GM18505 (cell line): Measurements from ENCODE around the gene LRP1B.

Source experiments
- ATAC-seq: cut with Tn5 transposase; IDR thresholded peaks from one replicate; pipeline ENCODE4 v1.9.1; 2021; ENCODE audit not compliant: unreplicated experiment
- POLR2A ChIP-seq: IDR thresholded peaks from 4 replicates; pipeline ENCODE4 v1.6.1; 2011; ENCODE audit warnings: borderline replicate concordance; ENCODE audit not compliant: insufficient read depth, insufficient read length; ENCODE audit errors: extremely low read depth

The LRP1B gene

DNA sequence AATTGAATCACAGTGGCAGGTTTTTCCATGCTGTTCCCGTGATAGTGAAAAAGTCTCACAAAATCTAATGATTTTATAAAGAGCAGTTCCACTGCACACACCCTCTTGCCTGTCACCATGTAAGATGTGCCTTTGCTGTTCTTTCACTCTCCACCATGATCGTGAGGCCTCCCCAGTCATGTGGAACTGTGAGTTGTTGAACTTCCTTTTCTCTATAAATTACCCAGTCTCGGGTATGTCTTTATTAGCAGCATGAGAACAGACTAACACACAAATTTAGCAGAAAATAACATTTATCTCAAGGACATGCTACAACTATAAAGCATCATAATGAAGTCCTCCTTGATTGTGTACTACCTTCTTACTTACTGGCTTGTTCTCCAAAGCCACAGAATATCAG is 1526.0 kb downstream of the LRP1B start:
- peak; percentile 89 for ATAC-seq
- TF ChIP-seq POLR2A: no peak

DNA sequence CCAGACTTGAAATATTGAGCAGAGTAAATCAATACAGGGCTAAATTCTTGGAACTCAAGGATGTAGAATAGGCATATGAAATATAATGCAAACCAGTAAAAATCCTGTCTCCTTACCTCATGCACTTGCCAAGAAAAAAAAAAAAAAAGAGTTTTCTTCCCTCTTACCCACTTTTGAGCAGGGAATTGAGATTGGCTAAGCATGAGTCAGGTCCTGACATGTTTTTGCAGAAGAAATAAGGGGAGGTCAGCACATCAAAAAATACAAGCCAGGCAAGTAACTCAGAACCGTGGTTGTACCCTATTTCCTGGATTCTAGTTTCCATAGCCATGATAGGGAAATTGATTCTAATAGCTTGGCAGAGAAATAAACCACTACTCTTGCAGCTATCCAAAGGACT is 1526.7 kb downstream of the LRP1B start:
- no peak for TF ChIP-seq POLR2A
- no peak for ATAC-seq

DNA sequence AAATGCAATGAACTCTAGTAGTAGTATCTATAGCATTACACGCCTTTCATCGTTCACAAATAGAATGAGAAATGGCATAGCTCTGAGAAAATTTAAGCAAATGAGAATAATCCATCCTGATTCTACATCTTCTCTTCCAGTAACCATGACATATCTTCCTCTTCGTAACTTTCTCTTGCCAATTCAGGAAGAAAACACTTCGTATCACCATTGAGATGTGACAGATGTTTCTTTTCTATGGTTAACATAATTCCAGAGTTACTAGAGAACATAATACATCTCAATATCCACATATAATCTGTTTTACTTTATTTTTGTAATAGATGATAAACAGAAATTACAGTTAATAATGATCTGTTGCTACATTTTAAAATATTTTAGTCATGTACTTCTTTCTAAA is 1527.4 kb downstream of the LRP1B start:
- TF ChIP-seq POLR2A: no peak
- ATAC-seq: no peak

DNA sequence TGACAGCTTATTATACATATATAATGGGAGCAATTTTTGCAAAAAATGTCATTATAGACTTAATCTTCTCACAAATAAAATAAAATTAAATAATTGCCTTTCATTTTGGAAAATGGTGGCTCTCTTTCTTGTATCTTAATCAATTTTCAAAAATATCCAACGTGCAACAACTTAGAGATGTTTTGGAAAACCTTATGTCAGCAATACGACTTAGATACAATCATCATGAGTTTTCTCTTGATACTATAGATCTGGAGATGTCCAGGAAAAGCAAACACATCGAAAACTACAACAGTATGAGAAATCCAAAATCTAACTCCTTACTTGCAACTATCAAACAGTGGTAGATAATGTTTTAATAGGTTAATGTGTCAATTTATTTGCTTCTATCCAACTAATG is 1529.0 kb downstream of the LRP1B start:
- no peak for TF ChIP-seq POLR2A
- ATAC-seq: no peak

DNA sequence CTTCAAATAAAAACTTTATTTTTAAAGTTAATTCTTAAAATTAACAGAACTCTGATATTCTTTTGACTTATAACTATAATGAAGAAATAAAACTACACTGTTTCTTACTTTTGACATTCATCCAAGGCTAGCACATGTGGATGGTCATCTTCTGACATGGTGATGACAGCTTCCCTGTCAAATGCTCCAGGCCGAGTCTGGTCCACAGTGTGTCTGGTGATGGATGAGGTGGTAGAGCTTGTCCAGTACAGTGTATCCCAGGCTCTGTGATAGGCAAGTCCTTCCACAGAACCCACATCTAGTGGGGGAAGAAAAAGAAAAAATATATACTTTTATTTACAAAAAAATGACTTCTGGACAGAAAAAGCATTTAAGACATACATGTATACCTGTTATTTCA is 1529.5 kb downstream of the LRP1B start:
- no peak for ATAC-seq
- no peak for TF ChIP-seq POLR2A

- ATAC-seq: no peak
- no peak for TF ChIP-seq POLR2A
These were observed 1530.7 kb downstream of the LRP1B start for GRCh38 chr2:140600116-140600515.

- ATAC-seq: no peak
- TF ChIP-seq POLR2A: no peak
These were observed 1533.0 kb downstream of the LRP1B start for GRCh38 chr2:140597836-140598235.

DNA sequence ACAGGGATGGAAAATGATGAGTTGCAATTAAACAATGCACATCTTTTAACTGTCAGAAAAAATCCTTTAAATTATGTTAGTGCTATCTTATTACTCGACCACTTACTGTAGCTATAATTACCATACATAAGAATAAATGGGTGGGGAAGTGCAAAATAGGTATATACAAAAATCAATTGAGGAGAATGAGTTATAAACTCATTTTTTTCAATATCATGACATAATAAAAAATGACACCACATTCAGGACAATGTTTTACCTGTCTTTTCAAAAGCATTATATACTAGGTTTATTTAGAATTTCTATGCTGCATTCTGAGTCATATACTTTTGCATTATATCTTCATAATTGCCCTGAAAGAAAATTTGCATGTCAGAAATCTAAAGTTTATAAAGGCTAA is 1533.6 kb downstream of the LRP1B start:
- ATAC-seq: no peak
- TF ChIP-seq POLR2A: no peak

DNA sequence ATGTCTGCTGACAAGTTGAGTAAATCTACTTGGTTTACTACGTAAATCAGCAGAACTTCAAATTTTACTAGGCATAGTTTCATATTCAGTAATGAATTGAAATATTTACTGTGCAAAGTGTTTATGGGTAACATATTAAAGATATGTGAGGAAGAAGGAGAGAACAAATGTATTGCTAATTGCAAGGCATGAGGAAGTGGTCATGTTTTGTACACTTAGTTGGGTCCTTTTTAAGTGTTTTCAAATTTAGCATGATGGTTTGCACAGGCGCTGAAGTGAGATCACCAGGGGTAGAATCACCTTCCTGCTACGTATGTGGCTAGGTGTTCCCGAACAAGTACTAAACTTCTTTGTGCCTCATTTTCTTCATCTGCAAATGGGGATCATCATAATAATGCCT is 1534.4 kb downstream of the LRP1B start:
- TF ChIP-seq POLR2A: no peak
- ATAC-seq: peak; percentile 76

DNA sequence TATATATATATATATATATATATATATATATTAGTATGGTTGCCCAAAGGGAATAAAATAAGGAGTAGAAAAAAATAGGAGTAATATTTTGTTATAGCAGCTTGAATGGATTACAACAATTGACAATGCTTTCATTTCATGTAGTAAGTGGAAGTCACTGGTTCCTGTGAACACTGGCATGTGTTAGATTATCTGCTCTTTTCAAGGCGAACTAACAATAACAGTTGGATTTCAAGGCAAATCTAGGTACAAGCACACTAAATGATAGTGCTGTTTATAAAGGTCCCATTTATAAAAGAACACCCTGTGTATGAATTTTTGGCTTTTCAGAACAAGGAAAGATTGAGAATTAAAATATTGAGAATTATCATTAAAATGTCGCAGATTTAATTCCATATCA is 1535.7 kb downstream of the LRP1B start:
- no peak for ATAC-seq
- TF ChIP-seq POLR2A: no peak

DNA sequence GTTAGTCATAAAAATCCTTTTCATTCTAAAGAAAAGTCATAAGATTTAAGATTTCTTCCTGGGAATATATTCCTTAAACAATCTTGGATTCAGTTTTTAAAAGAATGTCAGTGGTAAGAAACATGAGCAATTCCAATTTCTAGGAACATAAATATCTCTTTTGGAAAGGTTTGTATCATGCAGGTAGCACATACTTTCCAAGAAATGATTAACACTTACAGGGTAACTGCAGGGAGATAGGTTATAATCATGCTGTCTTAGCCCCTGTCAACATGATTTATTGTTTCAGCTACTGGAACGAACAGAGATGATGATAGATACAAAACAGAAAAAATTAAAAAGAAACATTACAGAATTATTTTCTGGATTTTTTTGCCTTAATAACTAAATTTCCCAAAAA is 1537.7 kb downstream of the LRP1B start:
- no peak for TF ChIP-seq POLR2A
- ATAC-seq: no peak

- ATAC-seq: no peak
- no peak for TF ChIP-seq POLR2A
These were observed 1541.1 kb downstream of the LRP1B start for GRCh38 chr2:140589696-140590095.

DNA sequence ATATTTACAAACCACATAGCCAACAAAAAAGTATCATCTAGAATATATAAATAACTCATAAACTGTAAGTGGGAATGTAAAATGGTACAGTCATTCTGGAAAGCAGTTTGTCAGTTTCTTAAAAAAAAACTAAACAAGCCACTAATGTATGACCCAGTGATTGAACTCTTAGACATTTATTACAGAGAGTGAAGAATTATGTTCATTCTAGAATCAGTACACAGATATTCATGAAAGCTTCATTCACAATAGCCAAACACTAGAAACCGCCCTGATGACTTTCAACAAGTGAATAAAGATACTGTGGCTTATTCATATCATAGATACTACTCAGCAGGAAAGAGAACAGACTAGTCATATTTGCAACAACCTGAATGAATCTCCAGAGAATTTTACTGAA is 1541.5 kb downstream of the LRP1B start:
- no peak for TF ChIP-seq POLR2A
- ATAC-seq: no peak

- TF ChIP-seq POLR2A: no peak
- peak; percentile 98 for ATAC-seq
These were observed 1544.4 kb downstream of the LRP1B start for GRCh38 chr2:140586379-140586778.

DNA sequence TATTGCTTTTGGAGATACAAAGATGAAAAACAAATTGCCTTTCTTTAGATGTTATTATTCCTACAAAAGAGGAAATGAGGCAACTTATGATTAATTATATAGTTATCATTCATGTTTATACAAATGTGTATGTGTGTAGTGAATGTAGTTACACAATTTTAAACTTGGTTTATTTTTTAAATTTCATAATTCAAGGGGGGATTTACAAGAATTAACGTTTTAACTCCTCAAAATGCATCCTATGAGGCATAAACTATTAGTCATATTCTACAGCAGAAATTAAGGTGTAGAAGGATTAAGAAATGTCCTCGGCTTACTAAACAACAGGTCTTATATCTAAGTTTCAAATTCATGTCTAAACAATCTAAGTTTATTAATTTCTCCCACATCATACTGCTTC is 1545.8 kb downstream of the LRP1B start:
- ATAC-seq: no peak
- TF ChIP-seq POLR2A: no peak
